ENCODE data around the gene KLF2.

DNA sequence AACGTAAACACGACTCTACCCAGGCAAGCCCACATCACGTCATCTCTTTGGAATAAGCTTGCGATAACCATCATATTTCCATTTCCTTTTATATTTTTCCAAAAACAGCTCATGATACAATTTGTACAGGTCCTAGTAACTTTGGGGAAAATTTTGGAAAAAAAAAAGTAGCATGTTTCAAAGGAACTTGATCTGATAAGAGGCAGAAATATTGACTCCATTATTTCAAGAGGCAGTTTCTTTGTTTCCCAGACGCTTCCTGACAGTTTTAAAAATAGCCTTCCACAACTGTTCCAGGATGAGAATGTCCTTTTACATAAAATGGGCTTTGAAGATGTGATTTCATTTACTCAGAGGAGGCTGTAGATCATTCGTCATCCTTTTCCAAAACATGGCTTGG lies 23.1 kb downstream of the KLF2 start:
- TF ChIP-seq CTCF (IDR thresholded peaks at IDR 0.05; ENCODE audit: low read length) (no peak), EZH2 (optimal IDR thresholded peaks at IDR 0.05; ENCODE audit: low read depth, low read length) (no peak)
